ENCODE data around the gene COMMD2.

COMMD2 gene

DNA sequence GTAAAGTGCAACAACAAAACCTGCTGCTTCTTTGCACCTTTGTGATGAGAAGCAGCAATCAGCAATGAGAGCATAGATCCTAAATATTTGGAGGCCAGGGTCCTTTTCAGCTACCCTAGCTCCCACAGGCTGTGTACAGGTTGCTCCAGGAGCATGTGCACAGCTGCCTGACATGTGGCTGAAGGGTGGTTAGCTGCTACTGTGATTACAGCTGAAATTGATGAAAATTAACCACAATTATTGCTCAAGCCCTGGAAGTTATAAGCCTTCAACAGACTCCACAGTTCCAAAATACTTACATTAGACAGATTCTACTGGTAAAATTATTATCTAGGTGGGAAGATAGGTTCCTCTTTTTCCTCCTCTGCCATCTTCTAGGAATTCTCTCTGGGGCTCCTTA is 28.5 kb downstream of the COMMD2 start:
- Histone ChIP-seq H3K9me3 (replicated peaks; ENCODE audit: low read length) (no peaks in the 10 kb centered on the region), H3K9ac (ENCODE audit: low read depth, low read length) (no peak overlapping the region), H3K27me3 (ENCODE audit: control insufficient read depth, insufficient read depth, low read length) (no peaks in the 10 kb centered on the region), H3K36me3 (ENCODE audit: insufficient read depth, low read length) (no peaks in the 10 kb centered on the region), H3K4me2 (ENCODE audit: low read length) (no peak overlapping the region), H3K4me1 (ENCODE audit: control insufficient read depth, insufficient read depth, low read length) (no peaks in the 10 kb centered on the region), H3K4me3 (ENCODE audit: low read length) (no peak overlapping the region)

DNA sequence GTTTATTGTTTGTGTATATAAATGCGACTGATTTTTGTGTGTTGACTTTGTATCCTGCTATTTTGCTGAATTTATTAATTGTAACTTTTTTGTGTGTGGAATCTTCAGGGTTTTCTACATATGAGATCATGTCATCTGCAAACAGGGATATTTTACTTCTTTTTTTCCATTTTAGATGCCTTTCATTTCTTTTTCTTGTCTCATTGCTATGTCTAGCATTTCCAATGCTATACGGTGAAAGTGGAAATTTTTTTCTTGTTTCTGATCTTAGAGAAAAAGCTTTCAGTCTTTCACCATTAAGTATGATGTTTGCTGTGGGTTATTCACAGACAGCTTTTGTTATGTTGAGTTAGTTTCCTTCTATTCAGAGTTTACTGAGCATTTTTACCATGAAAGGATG is 31.4 kb downstream of the COMMD2 start:
- no peaks in the 10 kb centered on the region for H3K27me3 ChIP-seq (ENCODE audit: control insufficient read depth, insufficient read depth, low read length)
- no peaks in the 10 kb centered on the region for H3K36me3 ChIP-seq (ENCODE audit: insufficient read depth, low read length)
- H3K4me1 ChIP-seq (ENCODE audit: control insufficient read depth, insufficient read depth, low read length), result peaks cover 5% of the 10 kb centered on the region
- H3K9ac ChIP-seq (ENCODE audit: low read depth, low read length), result no peak overlapping the region
- H3K4me2 ChIP-seq (ENCODE audit: low read length), result no peak overlapping the region
- H3K9me3 ChIP-seq (replicated peaks; ENCODE audit: low read length), result no peaks in the 10 kb centered on the region
- no peak overlapping the region for H3K4me3 ChIP-seq (ENCODE audit: low read length)

DNA sequence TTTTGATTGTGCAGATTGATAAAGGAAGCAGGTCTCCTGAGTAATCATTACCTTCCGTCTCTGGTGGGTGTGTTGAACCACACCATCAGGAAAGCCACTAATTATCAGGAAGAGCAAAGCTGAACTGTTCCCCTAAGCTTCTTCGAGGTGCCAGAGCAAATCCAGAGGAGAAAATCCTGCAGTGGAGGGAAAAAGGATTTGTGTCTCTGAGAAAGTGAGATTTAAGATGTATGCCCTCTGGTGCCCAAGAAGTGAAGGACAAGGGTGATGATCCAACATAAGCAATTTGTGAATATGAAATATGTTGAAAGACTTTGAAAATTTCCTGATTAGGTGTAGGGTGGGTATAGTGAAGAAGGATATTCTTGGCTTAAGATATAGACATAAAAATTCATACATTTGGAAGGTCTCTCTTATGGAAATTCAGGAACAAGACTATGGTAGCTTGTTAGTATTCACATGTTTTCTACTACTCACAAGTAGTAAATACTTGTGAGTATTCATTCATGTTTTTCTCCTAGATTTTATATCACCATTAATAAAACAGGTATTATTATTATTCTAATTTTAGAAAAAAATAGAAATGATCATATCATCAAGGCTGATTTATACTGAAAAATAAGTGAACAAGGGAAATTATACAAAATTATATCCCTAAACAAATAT is 34.8 kb downstream of the COMMD2 start:
- Histone ChIP-seq H3K4me2 (ENCODE audit: low read length) (peak overlapping the region; percentile 28), H3K4me1 (ENCODE audit: control insufficient read depth, insufficient read depth, low read length) (peaks cover 5% of the 10 kb centered on the region), H3K27me3 (ENCODE audit: control insufficient read depth, insufficient read depth, low read length) (no peaks in the 10 kb centered on the region), H3K4me3 (ENCODE audit: low read length) (no peak overlapping the region), H3K9ac (ENCODE audit: low read depth, low read length) (no peak overlapping the region), H3K36me3 (ENCODE audit: insufficient read depth, low read length) (no peaks in the 10 kb centered on the region), H3K9me3 (replicated peaks; ENCODE audit: low read length) (no peaks in the 10 kb centered on the region)

DNA sequence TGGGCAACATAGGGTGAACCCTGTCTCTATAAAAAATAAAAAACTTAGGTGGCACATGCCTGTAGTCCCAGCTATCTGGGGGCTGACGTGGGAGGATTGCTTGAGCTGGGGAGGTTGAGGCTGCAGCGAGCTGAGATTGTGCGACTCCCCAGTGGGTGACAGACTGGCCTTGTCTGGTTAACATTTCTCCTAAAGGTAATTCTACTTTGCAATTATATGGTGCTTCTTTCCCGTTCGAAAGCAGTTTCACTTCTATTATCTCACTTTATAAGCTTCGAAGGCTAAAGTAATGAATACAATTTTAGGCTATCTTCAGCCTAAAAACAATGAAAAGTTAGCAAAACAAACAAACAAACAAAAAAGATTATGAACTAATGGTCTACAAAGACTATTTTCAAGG is 35.3 kb downstream of the COMMD2 start:
- Histone ChIP-seq H3K4me3 (ENCODE audit: low read length) (no peak overlapping the region), H3K36me3 (ENCODE audit: insufficient read depth, low read length) (no peaks in the 10 kb centered on the region), H3K9ac (ENCODE audit: low read depth, low read length) (no peak overlapping the region)

DNA sequence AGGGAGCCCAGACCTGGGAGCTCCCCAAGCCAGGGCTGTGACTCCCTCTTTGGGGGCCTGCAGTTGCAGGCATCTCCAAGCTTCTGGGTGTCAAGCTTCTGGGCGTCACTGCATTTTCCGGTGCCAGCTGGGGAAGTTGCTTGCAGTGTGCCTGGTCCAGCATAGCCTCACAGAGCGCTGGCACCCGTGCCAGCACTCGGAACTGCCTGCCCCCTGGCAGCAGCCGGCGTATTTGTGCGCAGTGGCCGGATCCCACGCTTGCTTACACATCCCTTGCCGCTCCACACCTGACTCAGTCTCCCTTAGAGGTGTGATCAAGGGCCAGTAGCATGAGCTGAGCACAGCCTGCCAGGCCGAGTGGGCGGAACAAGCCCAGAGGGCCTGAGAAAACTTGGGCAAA is 37.0 kb downstream of the COMMD2 start:
- H3K36me3 ChIP-seq (ENCODE audit: insufficient read depth, low read length), result no peaks in the 10 kb centered on the region
- no peak overlapping the region for H3K4me3 ChIP-seq (ENCODE audit: low read length)
- no peaks in the 10 kb centered on the region for H3K9me3 ChIP-seq (replicated peaks; ENCODE audit: low read length)
- H3K4me2 ChIP-seq (ENCODE audit: low read length), result no peak overlapping the region
- H3K27me3 ChIP-seq (ENCODE audit: control insufficient read depth, insufficient read depth, low read length), result no peaks in the 10 kb centered on the region
- peaks cover 5% of the 10 kb centered on the region for H3K4me1 ChIP-seq (ENCODE audit: control insufficient read depth, insufficient read depth, low read length)
- no peak overlapping the region for H3K9ac ChIP-seq (ENCODE audit: low read depth, low read length)

More for the DNA sequence above, 35.3 kb downstream of the COMMD2 start:
- Histone ChIP-seq H3K4me2 (ENCODE audit: low read length) (peak overlapping the region; percentile 28), H3K27me3 (ENCODE audit: control insufficient read depth, insufficient read depth, low read length) (no peaks in the 10 kb centered on the region), H3K4me1 (ENCODE audit: control insufficient read depth, insufficient read depth, low read length) (peaks cover 5% of the 10 kb centered on the region), H3K9me3 (replicated peaks; ENCODE audit: low read length) (no peaks in the 10 kb centered on the region)

DNA sequence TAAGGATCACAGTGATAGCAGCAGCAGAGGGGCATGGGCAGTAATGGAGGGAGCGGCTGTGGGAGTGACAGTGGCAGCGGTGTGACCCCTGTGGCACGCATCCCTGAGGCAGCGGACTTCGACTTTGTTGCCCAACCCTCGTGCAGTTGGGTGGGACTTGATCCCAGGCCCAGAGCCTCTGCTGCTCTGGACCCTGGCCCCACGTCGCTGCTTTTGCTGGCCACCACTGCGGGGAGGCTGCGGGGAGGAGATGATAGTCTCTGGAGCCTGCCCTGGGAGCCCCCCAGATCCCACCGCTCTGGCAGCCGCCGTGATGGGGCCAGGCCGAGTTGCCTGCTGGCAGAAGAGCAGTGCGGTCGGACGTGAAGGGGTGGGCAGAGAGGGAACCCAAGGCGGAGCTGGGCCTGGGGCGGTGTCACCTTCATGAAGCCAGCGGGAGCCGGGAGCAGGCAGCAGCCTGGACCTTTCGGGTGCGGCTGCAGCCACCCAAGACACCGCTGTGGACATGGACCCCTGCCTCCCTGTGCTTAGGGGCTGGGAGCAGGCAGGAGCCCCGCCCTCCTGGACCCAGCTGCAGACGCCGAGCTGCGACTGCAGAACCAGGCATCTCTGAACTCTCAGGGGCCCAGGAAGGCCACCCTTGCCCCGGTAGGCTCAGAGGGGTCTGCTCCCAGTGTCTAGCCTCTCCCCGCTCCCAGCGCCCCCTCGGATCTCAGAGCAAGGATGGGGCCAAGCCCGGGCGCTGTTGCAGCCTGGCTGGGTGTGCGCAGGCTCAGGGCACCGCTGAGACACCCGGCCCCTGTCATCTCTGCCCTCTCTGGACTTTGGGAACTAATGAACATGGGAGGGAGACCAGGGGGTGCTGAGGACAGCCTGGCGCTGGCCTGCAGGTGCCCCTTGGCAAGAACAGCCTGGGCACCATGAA is 38.3 kb downstream of the COMMD2 start:
- H3K9ac ChIP-seq (ENCODE audit: low read depth, low read length), result no peak overlapping the region
- no peaks in the 10 kb centered on the region for H3K27me3 ChIP-seq (ENCODE audit: control insufficient read depth, insufficient read depth, low read length)
- no peak overlapping the region for H3K4me2 ChIP-seq (ENCODE audit: low read length)
- H3K4me3 ChIP-seq (ENCODE audit: low read length), result no peak overlapping the region
- H3K36me3 ChIP-seq (ENCODE audit: insufficient read depth, low read length), result no peaks in the 10 kb centered on the region
- peaks cover 5% of the 10 kb centered on the region for H3K4me1 ChIP-seq (ENCODE audit: control insufficient read depth, insufficient read depth, low read length)
- no peaks in the 10 kb centered on the region for H3K9me3 ChIP-seq (replicated peaks; ENCODE audit: low read length)

DNA sequence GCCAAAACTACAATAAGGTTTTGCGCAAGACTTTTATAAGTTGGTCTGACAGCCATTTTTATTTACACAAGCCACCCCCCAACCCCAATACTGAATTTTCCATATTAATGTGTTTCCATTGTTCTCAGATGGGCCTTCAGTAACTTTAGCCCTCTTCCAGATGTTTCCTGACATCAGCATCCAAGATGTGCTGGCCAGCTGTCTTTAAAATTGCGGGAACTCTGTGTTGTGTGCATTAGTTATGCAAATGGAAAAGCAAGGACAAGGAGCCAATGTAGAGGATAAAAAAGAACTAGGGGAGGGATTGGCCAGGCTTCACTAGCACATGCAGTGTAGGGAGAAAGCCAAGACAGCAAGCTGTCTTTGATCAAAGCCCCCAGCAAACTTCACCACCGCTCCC is 45.4 kb downstream of the COMMD2 start:
- no peaks in the 10 kb centered on the region for H3K36me3 ChIP-seq (ENCODE audit: insufficient read depth, low read length)
- no peak overlapping the region for H3K9ac ChIP-seq (ENCODE audit: low read depth, low read length)
- no peak overlapping the region for H3K4me2 ChIP-seq (ENCODE audit: low read length)
- H3K27me3 ChIP-seq (ENCODE audit: control insufficient read depth, insufficient read depth, low read length), result no peaks in the 10 kb centered on the region
- H3K4me1 ChIP-seq (ENCODE audit: control insufficient read depth, insufficient read depth, low read length), result peaks cover 18% of the 10 kb centered on the region
- no peak overlapping the region for H3K4me3 ChIP-seq (ENCODE audit: low read length)
- H3K9me3 ChIP-seq (replicated peaks; ENCODE audit: low read length), result no peaks in the 10 kb centered on the region

DNA sequence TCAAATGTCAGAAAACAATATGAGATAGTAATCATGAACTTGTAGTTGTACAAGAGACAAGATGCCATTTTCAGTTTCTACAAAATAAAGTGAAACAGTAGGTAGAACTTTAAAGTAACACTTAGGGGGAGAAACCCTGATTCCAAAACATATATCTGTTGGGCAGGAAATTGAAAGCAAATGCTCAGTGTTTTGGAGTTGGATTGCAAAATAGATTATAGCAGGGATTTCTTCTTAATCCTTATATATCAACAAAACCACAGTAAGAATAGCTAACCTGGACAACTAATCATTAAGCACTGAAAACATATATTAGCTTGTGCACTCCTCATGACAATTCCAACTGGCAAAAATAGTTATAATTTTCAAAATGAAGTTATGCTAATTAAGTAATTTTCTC is 46.9 kb downstream of the COMMD2 start:
- Histone ChIP-seq H3K36me3 (ENCODE audit: insufficient read depth, low read length) (no peaks in the 10 kb centered on the region), H3K9ac (ENCODE audit: low read depth, low read length) (no peak overlapping the region), H3K4me2 (ENCODE audit: low read length) (no peak overlapping the region), H3K27me3 (ENCODE audit: control insufficient read depth, insufficient read depth, low read length) (no peaks in the 10 kb centered on the region), H3K9me3 (replicated peaks; ENCODE audit: low read length) (no peaks in the 10 kb centered on the region), H3K4me1 (ENCODE audit: control insufficient read depth, insufficient read depth, low read length) (peaks cover 19% of the 10 kb centered on the region), H3K4me3 (ENCODE audit: low read length) (no peak overlapping the region)

DNA sequence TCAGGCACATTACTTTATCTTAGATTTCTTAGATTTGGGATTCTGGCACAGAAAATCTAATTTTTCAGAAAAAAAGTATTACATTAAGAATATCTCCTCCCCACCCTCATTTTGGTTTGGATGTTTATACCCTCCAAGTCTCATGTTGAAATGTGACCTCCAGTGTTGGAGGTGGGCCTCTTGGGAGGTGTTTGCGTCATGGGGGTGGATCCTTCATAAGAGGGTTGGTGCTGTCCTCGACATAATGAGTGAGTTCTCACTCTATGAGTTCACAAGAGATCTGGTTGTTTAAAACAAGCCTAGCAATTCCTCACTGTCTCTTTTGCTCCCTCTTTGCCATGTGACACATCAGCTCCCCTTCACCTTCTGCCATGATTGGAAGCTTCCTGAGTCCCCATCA is 48.8 kb downstream of the COMMD2 start:
- Histone ChIP-seq H3K4me1 (ENCODE audit: control insufficient read depth, insufficient read depth, low read length) (peaks cover 19% of the 10 kb centered on the region), H3K4me3 (ENCODE audit: low read length) (no peak overlapping the region), H3K27me3 (ENCODE audit: control insufficient read depth, insufficient read depth, low read length) (no peaks in the 10 kb centered on the region), H3K9ac (ENCODE audit: low read depth, low read length) (no peak overlapping the region), H3K36me3 (ENCODE audit: insufficient read depth, low read length) (no peaks in the 10 kb centered on the region), H3K9me3 (replicated peaks; ENCODE audit: low read length) (peaks cover 4% of the 10 kb centered on the region), H3K4me2 (ENCODE audit: low read length) (no peak overlapping the region)

DNA sequence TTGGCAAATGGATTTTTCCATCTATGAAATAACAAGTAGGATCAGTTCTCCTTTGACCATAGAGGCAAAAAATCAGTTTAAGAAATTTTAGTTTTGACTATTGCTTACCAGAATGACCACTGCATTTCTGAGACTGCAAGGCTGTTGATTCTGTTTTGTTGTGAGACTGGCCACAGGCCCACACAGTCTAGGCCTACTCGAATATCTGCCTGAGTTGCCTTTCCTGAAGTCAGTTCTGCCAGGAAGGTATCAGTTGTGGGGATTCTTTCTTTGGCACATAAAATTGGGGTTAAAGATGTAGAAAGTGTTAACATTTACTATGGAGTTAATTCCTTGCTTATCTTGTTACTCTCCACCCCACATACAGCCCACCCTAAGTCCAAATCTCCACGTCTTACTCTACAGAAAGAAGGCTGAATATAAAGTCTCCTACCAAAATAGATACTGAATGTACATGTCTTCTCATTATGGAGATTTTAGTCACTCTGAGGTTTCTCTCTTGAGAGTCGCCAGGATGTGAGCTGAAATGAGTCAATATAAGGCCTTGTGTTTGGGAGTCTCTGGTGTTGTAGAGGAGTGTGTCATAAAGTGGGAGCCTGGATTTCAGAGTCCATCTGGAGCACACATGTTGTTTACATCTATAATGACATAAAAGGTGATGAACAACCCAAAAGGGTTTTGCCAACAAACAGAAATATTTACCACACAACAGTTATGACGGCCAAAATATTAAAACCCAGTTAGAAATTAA is 49.4 kb downstream of the COMMD2 start:
- no peaks in the 10 kb centered on the region for H3K27me3 ChIP-seq (ENCODE audit: control insufficient read depth, insufficient read depth, low read length)
- peaks cover 7% of the 10 kb centered on the region for H3K9me3 ChIP-seq (replicated peaks; ENCODE audit: low read length)
- peak overlapping the region; percentile 55 for H3K4me2 ChIP-seq (ENCODE audit: low read length)
- no peaks in the 10 kb centered on the region for H3K36me3 ChIP-seq (ENCODE audit: insufficient read depth, low read length)
- H3K4me1 ChIP-seq (ENCODE audit: control insufficient read depth, insufficient read depth, low read length), result peaks cover 19% of the 10 kb centered on the region
- no peak overlapping the region for H3K4me3 ChIP-seq (ENCODE audit: low read length)
- peak overlapping the region; percentile 47 for H3K9ac ChIP-seq (ENCODE audit: low read depth, low read length)

DNA sequence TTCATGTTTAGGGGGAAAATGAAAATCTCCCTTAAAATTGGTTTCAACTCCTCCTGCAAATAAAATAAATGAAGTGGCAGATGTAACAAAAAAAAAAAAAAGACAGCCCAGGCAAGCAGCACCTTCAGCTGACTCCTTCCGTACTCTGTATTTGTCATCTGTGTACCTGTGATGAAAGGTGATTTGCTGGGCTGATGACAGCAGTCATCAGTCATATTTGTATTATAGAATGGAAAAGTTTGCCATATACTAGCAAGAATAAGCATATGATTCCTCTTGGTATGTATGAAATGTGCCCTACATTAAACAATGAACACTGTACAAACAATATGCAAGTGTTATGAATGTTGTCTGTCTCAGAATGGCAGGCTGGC is 50.3 kb downstream of the COMMD2 start:
- H3K4me3 ChIP-seq (ENCODE audit: low read length), result no peak overlapping the region
- H3K4me2 ChIP-seq (ENCODE audit: low read length), result no peak overlapping the region
- peaks cover 19% of the 10 kb centered on the region for H3K4me1 ChIP-seq (ENCODE audit: control insufficient read depth, insufficient read depth, low read length)
- H3K27me3 ChIP-seq (ENCODE audit: control insufficient read depth, insufficient read depth, low read length), result no peaks in the 10 kb centered on the region
- H3K9ac ChIP-seq (ENCODE audit: low read depth, low read length), result no peak overlapping the region
- H3K9me3 ChIP-seq (replicated peaks; ENCODE audit: low read length), result peaks cover 7% of the 10 kb centered on the region
- no peaks in the 10 kb centered on the region for H3K36me3 ChIP-seq (ENCODE audit: insufficient read depth, low read length)
